ENCODE results near the gene PHLDB1. TPM values are rescaled to one million over a fixed set of nuclear protein-coding genes. Genes with fewer than 3 reads are reported as not detected.

Gene PHLDB1
- total RNA-seq, 1 donor from 2014 or later = 45.4 TPM

DNA sequence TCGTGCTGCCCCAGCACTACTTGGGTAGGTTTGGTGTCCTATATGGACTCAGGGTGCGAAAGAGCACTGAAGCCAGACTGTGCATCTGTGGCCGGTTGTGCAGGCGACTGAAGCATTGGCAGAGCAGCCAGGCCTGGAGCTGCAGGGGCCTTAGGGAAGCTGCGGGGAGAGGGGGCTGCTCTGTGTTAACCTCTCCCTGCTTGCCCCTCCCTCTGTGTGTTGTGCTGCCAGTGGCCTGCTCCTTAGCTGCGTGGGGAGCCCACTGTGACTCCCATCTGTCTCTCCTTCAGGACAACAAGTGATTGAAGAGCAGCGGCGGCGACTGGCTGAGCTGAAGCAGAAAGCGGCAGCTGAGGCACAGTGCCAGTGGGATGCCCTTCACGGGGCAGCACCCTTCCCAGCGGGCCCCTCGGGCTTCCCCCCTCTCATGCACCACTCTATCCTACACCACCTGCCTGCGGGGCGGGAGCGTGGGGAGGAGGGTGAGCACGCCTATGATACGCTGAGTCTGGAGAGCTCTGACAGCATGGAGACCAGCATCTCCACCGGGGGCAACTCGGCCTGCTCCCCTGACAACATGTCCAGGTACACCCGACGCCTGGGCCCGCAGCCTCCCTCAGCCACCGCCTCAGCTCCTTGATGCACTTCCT is 37.8 kb downstream of the PHLDB1 start:
- peaks cover 21% of the 10 kb centered on the region for H3K36me3 Mint-ChIP-seq (ENCODE audit: low read depth, unreplicated experiment)
- no peaks in the 10 kb centered on the region for H3K9me3 Mint-ChIP-seq (ENCODE audit: unreplicated experiment)
- H3K27ac Mint-ChIP-seq (ENCODE audit: unreplicated experiment) = no peak overlapping the region
- peaks cover 4% of the 10 kb centered on the region for H3K27me3 Mint-ChIP-seq (ENCODE audit: unreplicated experiment)
- peaks cover 5% of the 10 kb centered on the region for H3K4me1 Mint-ChIP-seq (ENCODE audit: unreplicated experiment)
- TF ChIP-seq, protein P1, sequence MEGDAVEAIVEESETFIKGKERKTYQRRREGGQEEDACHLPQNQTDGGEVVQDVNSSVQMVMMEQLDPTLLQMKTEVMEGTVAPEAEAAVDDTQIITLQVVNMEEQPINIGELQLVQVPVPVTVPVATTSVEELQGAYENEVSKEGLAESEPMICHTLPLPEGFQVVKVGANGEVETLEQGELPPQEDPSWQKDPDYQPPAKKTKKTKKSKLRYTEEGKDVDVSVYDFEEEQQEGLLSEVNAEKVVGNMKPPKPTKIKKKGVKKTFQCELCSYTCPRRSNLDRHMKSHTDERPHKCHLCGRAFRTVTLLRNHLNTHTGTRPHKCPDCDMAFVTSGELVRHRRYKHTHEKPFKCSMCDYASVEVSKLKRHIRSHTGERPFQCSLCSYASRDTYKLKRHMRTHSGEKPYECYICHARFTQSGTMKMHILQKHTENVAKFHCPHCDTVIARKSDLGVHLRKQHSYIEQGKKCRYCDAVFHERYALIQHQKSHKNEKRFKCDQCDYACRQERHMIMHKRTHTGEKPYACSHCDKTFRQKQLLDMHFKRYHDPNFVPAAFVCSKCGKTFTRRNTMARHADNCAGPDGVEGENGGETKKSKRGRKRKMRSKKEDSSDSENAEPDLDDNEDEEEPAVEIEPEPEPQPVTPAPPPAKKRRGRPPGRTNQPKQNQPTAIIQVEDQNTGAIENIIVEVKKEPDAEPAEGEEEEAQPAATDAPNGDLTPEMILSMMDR (IDR thresholded peaks at IDR 0.05; ENCODE audit: unreplicated experiment) = no peak
- H3K4me3 Mint-ChIP-seq (ENCODE audit: unreplicated experiment) = no peak overlapping the region
- no peak for DNase-seq (ENCODE audit: low spot score)

GRCh38 chr11:118646393-118646792 is 39.0 kb downstream of the PHLDB1 start:
- H3K27me3 Mint-ChIP-seq (ENCODE audit: unreplicated experiment) = peaks cover 4% of the 10 kb centered on the region
- H3K36me3 Mint-ChIP-seq (ENCODE audit: low read depth, unreplicated experiment) = peaks cover 25% of the 10 kb centered on the region
- H3K27ac Mint-ChIP-seq (ENCODE audit: unreplicated experiment) = no peak overlapping the region
- DNase-seq (ENCODE audit: low spot score) = no peak
- TF ChIP-seq, protein P1 (IDR thresholded peaks at IDR 0.05; ENCODE audit: unreplicated experiment) = no peak
- H3K4me3 Mint-ChIP-seq (ENCODE audit: unreplicated experiment) = no peak overlapping the region
- peaks cover 5% of the 10 kb centered on the region for H3K4me1 Mint-ChIP-seq (ENCODE audit: unreplicated experiment)
- H3K9me3 Mint-ChIP-seq (ENCODE audit: unreplicated experiment) = no peaks in the 10 kb centered on the region

- peaks cover 3% of the 10 kb centered on the region for H3K27me3 Mint-ChIP-seq (ENCODE audit: unreplicated experiment)
- no peak for DNase-seq (ENCODE audit: low spot score)
These were observed 40.9 kb downstream of the PHLDB1 start for GRCh38 chr11:118648291-118648690.

DNA sequence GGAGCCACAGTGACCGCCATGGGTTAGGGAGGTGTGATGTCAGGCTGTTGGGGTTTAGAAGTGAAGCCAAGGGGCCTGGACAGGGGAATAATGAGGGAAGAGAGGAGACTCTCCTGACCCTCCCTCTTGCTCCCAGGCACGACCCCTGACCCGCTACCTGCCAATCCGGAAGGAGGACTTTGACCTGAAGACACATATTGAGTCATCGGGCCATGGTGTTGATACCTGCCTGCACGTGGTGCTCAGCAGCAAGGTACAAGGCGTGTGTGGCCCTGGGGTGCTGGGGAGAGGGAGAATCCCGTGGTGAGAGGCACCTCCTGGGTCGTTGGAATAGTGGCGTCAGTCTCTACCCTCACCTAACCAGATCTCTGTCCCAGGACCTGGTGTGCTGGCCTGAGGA is 42.5 kb downstream of the PHLDB1 start:
- Mint-ChIP-seq H3K27ac (ENCODE audit: unreplicated experiment) (no peak overlapping the region), H3K27me3 (ENCODE audit: unreplicated experiment) (peaks cover 3% of the 10 kb centered on the region), H3K4me3 (ENCODE audit: unreplicated experiment) (no peak overlapping the region), H3K36me3 (ENCODE audit: low read depth, unreplicated experiment) (peaks cover 35% of the 10 kb centered on the region), H3K4me1 (ENCODE audit: unreplicated experiment) (peaks cover 11% of the 10 kb centered on the region), H3K9me3 (ENCODE audit: unreplicated experiment) (no peaks in the 10 kb centered on the region)
- no peak for DNase-seq (ENCODE audit: low spot score)
- TF ChIP-seq, protein P1 (IDR thresholded peaks at IDR 0.05; ENCODE audit: unreplicated experiment) = no peak

More at GRCh38 chr11:118648291-118648690, 40.9 kb downstream of the PHLDB1 start:
- Mint-ChIP-seq H3K9me3 (ENCODE audit: unreplicated experiment) (no peaks in the 10 kb centered on the region), H3K4me3 (ENCODE audit: unreplicated experiment) (no peak overlapping the region), H3K36me3 (ENCODE audit: low read depth, unreplicated experiment) (peaks cover 39% of the 10 kb centered on the region), H3K4me1 (ENCODE audit: unreplicated experiment) (peaks cover 11% of the 10 kb centered on the region), H3K27ac (ENCODE audit: unreplicated experiment) (no peak overlapping the region)
- TF ChIP-seq, protein P1 (IDR thresholded peaks at IDR 0.05; ENCODE audit: unreplicated experiment) = no peak

- no peak for DNase-seq (ENCODE audit: low spot score)
- Mint-ChIP-seq H3K9me3 (ENCODE audit: unreplicated experiment) (no peaks in the 10 kb centered on the region), H3K27ac (ENCODE audit: unreplicated experiment) (no peak overlapping the region), H3K36me3 (ENCODE audit: low read depth, unreplicated experiment) (peaks cover 34% of the 10 kb centered on the region), H3K4me3 (ENCODE audit: unreplicated experiment) (no peak overlapping the region), H3K4me1 (ENCODE audit: unreplicated experiment) (peaks cover 11% of the 10 kb centered on the region), H3K27me3 (ENCODE audit: unreplicated experiment) (peaks cover 3% of the 10 kb centered on the region)
- TF ChIP-seq, protein P1 (IDR thresholded peaks at IDR 0.05; ENCODE audit: unreplicated experiment) = no peak
These were observed 43.0 kb downstream of the PHLDB1 start for GRCh38 chr11:118650366-118650765.
